ENCODE measurements around the gene GSDMA. TPM values are rescaled to one million over a fixed set of nuclear protein-coding genes. Genes with fewer than 3 reads are reported as not detected.

Gene GSDMA
- total and polyA plus RNA-seq, 9 of the 15 experiments (the other 6 are each of a cell fraction or from before 2014, with no cell fraction given): 0.04 to 0.13 (median 0.07) TPM; not detected in 2

DNA sequence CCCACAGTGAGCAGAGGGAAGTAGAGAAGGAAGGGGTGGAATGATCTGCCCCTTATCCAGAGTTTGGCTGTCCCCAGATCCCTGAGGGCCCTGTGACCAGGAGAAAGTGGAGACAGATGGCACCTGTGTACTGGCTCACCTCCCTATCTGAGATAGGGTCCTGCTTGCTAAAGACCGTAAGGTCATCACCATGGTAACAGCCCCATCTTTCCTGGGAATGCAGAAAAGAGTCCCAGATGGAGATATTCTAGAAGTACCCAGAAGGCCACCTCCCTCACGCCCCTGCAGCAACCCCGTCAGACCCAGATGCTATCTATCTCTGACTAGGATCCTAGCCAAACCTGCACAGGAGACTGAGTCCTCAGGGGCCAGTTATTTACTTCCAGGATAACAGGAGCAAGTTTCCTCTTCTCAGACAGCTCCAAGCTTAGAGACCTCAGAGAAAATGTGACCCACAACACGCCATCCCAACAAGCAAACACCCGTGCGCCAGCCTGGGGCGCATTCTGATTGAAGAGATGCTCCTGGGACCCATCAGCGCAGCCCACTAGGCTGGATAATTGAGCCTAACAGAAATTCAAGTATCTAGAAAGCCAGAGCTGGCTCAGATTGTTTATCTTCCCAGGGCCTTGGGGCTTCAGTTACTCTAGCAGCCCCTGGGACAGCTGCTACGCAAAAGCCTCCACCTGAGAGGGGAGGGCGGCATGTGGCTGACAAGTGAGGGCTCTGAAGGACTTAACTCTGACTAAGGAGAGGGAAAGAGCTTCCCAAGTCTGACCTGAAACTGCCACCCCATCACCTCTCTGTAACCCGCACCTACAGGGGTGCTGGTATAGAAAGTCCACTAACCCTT, 37.3 kb upstream of the GSDMA start:
- TF ChIP-seq RFX1 (IDR thresholded peaks at IDR 0.05) (peak; percentile 82), CHD1 (IDR thresholded peaks at IDR 0.05; ENCODE audit: low read length) (no peak)
- peak overlapping the region; percentile 95; the same call in 1 of the 2 replicates for H3K4me2 ChIP-seq (ENCODE audit: insufficient read depth, low read length)
- ChIA-PET CTCF (ENCODE audit: low intra/inter-chr PET ratio) (no interaction called here), POLR2A (interaction anchor here (0.5 to 2.0 kb wide), 6 partner anchors 7 to 113 kb away, joined by 3 to 7 read pairs (median 4); partner anchors contain the start of gene GSDMB)
- in situ Hi-C loops (cut with MboI): no loop called here
- WGBS (ENCODE audit: insufficient coverage, low coverage, missing lambda C conversion rate): 57% methylated on average over 11 of the region's 11 CpGs
- FAIRE-seq: peak; percentile 65
- H3K4me1 ChIP-seq (replicated peaks in 1 of 2; ENCODE audit: control insufficient read depth in 2 of 2, insufficient read depth in 2 of 2, low read length in 2 of 2): peaks cover 27 to 47% of the 10 kb centered on the region in 2 experiments
- peaks cover 33% of the 10 kb centered on the region for H3K79me2 ChIP-seq (ENCODE audit: control insufficient read depth, insufficient read depth, low read length)
- no TSS peak for BruUV-seq (replicated peaks)
- H3K36me3 ChIP-seq (ENCODE audit: control insufficient read depth, insufficient read depth, low read length): peaks cover 38% of the 10 kb centered on the region; the same call in 2 of the 3 replicates
- intact Hi-C loops (cut with micrococcal nuclease): loop anchor here (2.0 kb wide), 1 partner anchor 27 kb away; no protein-coding TSS in a partner anchor
- peaks cover 13% of the 10 kb centered on the region for H3K9me1 ChIP-seq (ENCODE audit: control insufficient read depth, insufficient read depth, low read length)
- no peaks in the 10 kb centered on the region for H3K9me3 ChIP-seq (replicated peaks; ENCODE audit: control insufficient read depth, insufficient read depth, low read depth, low read length)
- H3K27ac ChIP-seq (ENCODE audit: extremely low read depth, low read depth, low read length): no peak overlapping the region
- ATAC-seq: no peak
- H3K4me3 ChIP-seq: no peak overlapping the region
- 0 out of 2 replicates have a peak, but pooled peaks cover 14% of the 10 kb centered on the region for H4K20me1 ChIP-seq (replicated peaks; ENCODE audit: control insufficient read depth, insufficient read depth, low read length)
- no peak overlapping the region for H2AFZ ChIP-seq (ENCODE audit: low read depth, low read length)
- DNase-seq (ENCODE audit: extremely low read depth in 1 of 4, low spot score in 3 of 4): peak in 3 of 4 experiments; percentile 33 to 49 (median 35)
- peak overlapping the region; percentile 77 to 83; a peak in 3 of 4 replicates for H3K9ac ChIP-seq (ENCODE audit: insufficient read depth in 1 of 2, low read depth in 2 of 2, low read length in 2 of 2)
- H3K27me3 ChIP-seq (ENCODE audit: control insufficient read depth in 2 of 2, insufficient read depth in 2 of 2, low read length in 2 of 2): no peaks in the 10 kb centered on the region

DNA sequence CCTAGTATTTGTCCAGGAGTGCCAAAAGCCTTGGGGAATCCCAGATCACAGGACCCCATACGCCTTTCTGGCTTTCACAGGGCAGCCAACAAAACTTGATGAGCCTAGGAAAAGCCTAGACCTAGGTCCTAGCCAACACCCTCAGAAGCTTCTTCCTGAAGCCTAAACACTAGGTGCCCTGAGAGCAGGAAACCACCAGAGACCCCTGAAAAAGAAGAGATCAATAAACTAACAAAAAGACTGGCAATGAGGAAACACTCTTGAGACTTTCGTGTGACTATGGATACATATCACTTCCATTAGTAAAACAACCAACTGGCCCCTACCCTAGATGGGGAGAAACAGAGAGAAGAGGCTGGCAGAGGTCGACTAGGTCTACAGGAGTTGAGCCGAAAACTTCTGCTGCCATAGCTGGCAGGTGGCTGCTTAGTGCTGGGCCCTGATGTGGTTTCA, 36.6 kb upstream of the GSDMA start:
- CTCF ChIA-PET (ENCODE audit: low intra/inter-chr PET ratio): no interaction called here
- Histone ChIP-seq H3K4me2 (ENCODE audit: insufficient read depth, low read length) (peak overlapping the region; percentile 95), H3K4me3 (peak overlapping the region; percentile 97), H3K9me3 (replicated peaks; ENCODE audit: control insufficient read depth, insufficient read depth, low read depth, low read length) (no peaks in the 10 kb centered on the region), H3K9ac (ENCODE audit: insufficient read depth in 1 of 2, low read depth in 2 of 2, low read length in 2 of 2) (peak overlapping the region; percentile 83 to 93; a peak in 3 of 4 replicates), H3K4me1 (replicated peaks in 1 of 2; ENCODE audit: control insufficient read depth in 2 of 2, insufficient read depth in 2 of 2, low read length in 2 of 2) (peaks cover 27 to 43% of the 10 kb centered on the region in 2 experiments), H3K79me2 (ENCODE audit: control insufficient read depth, insufficient read depth, low read length) (peaks cover 33% of the 10 kb centered on the region), H3K27ac (ENCODE audit: extremely low read depth, low read depth, low read length) (no peak overlapping the region), H3K9me1 (ENCODE audit: control insufficient read depth, insufficient read depth, low read length) (peaks cover 12% of the 10 kb centered on the region), H4K20me1 (replicated peaks; ENCODE audit: control insufficient read depth, insufficient read depth, low read length) (0 out of 2 replicates have a peak, but pooled peaks cover 14% of the 10 kb centered on the region), H2AFZ (ENCODE audit: low read depth, low read length) (no peak overlapping the region), H3K27me3 (ENCODE audit: control insufficient read depth in 2 of 2, insufficient read depth in 2 of 2, low read length in 2 of 2) (no peaks in the 10 kb centered on the region), H3K36me3 (ENCODE audit: control insufficient read depth, insufficient read depth, low read length) (peaks cover 32% of the 10 kb centered on the region; the same call in 2 of the 3 replicates)
- intact Hi-C loops (cut with micrococcal nuclease): loop anchor here (2.0 kb wide), 1 partner anchor 27 kb away; no protein-coding TSS in a partner anchor
- DNase-seq (ENCODE audit: extremely low read depth in 1 of 4, low spot score in 3 of 4): no peak
- ATAC-seq: no peak
- in situ Hi-C loops (cut with MboI): no loop called here
- WGBS (ENCODE audit: insufficient coverage, low coverage, missing lambda C conversion rate): 33% methylated on average over 4 of the region's 4 CpGs
- BruUV-seq (replicated peaks): no TSS peak
- POLR2A ChIA-PET: interaction anchor here (0.5 to 2.0 kb wide), 7 partner anchors 8 to 114 kb away, joined by 3 to 7 read pairs (median 3); partner anchors contain the start of gene GSDMB
- no peak for FAIRE-seq
- TF ChIP-seq SNIP1 (IDR thresholded peaks at IDR 0.05; ENCODE audit: low read depth): no peak
- no peak for TF ChIP-seq XRCC4 (IDR thresholded peaks at IDR 0.05; ENCODE audit: extremely low read depth, insufficient read depth, insufficient read length)
- TF ChIP-seq, protein P1, sequence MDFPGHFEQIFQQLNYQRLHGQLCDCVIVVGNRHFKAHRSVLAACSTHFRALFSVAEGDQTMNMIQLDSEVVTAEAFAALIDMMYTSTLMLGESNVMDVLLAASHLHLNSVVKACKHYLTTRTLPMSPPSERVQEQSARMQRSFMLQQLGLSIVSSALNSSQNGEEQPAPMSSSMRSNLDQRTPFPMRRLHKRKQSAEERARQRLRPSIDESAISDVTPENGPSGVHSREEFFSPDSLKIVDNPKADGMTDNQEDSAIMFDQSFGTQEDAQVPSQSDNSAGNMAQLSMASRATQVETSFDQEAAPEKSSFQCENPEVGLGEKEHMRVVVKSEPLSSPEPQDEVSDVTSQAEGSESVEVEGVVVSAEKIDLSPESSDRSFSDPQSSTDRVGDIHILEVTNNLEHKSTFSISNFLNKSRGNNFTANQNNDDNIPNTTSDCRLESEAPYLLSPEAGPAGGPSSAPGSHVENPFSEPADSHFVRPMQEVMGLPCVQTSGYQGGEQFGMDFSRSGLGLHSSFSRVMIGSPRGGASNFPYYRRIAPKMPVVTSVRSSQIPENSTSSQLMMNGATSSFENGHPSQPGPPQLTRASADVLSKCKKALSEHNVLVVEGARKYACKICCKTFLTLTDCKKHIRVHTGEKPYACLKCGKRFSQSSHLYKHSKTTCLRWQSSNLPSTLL (IDR thresholded peaks at IDR 0.05): no peak
- no peak for TF ChIP-seq ZEB2 (IDR thresholded peaks at IDR 0.05)
- TF ChIP-seq, protein P2, sequence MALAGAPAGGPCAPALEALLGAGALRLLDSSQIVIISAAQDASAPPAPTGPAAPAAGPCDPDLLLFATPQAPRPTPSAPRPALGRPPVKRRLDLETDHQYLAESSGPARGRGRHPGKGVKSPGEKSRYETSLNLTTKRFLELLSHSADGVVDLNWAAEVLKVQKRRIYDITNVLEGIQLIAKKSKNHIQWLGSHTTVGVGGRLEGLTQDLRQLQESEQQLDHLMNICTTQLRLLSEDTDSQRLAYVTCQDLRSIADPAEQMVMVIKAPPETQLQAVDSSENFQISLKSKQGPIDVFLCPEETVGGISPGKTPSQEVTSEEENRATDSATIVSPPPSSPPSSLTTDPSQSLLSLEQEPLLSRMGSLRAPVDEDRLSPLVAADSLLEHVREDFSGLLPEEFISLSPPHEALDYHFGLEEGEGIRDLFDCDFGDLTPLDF (CRISPR knock-in tag; IDR thresholded peaks at IDR 0.05): no peak
- TF ChIP-seq GTF2A2 (tag; IDR thresholded peaks at IDR 0.05): no peak
- TF ChIP-seq POLR3A (IDR thresholded peaks at IDR 0.05; ENCODE audit: borderline replicate concordance, extremely low read depth, insufficient read depth, insufficient read length): no peak

Measured in K562 (cell line).